ENCODE data around the gene GPR39.

The GPR39 gene

GRCh38 chr2:132468821-132469675, 52.4 kb downstream of the GPR39 start:
- Histone ChIP-seq H3K79me1 (ENCODE audit: low read length) (no peaks in the 10 kb centered on the region), H2AK5ac (ENCODE audit: low read length) (no peak overlapping the region), H3K36me3 (ENCODE audit: control insufficient read depth in 1 of 2, insufficient read depth in 2 of 2, low read length in 2 of 2) (no peaks in the 10 kb centered on the region), H3K79me2 (ENCODE audit: control insufficient read depth, insufficient read depth, low read length, poor library complexity) (no peaks in the 10 kb centered on the region), H3K9ac (ENCODE audit: low read length) (no peak overlapping the region), H3K27me3 (ENCODE audit: insufficient read depth, low read length) (no peaks in the 10 kb centered on the region), H4K12ac (ENCODE audit: low read depth, low read length) (no peak overlapping the region), H3K14ac (ENCODE audit: low read length) (no peak overlapping the region), H2AFZ (ENCODE audit: insufficient read depth, low read length, poor library complexity) (no peak overlapping the region), H3K27ac (ENCODE audit: low read depth, low read length) (no peak overlapping the region), H3K4me1 (ENCODE audit: control insufficient read depth in 1 of 2, insufficient read depth in 2 of 2, low read length in 2 of 2) (no peaks in the 10 kb centered on the region), H3K4me3 (ENCODE audit: low read depth, low read length) (no peak overlapping the region), H3K4me2 (ENCODE audit: low read length) (no peak overlapping the region), H4K91ac (ENCODE audit: low read depth, low read length) (no peak overlapping the region), H3K18ac (ENCODE audit: low read length) (no peak overlapping the region), H3K4ac (ENCODE audit: low read depth, low read length) (no peak overlapping the region), H2BK120ac (ENCODE audit: insufficient read depth, low read length, poor library complexity) (no peak overlapping the region), H3K9me3 (ENCODE audit: insufficient read depth, low read depth, low read length) (peaks cover 15% of the 10 kb centered on the region), H2BK5ac (ENCODE audit: low read depth, low read length, poor library complexity) (no peak overlapping the region), H3K23ac (ENCODE audit: low read length) (no peak overlapping the region), H4K8ac (ENCODE audit: low read depth, low read length) (no peak overlapping the region), H2BK12ac (ENCODE audit: low read length) (no peak overlapping the region)
- no peak for DNase-seq
- WGBS (ENCODE audit: extremely low coverage, insufficient coverage, insufficient read length), result no CpG with 5 or more reads among the region's 9 CpGs

GRCh38 chr2:132470746-132471145, 54.1 kb downstream of the GPR39 start:
- no peak overlapping the region for H2BK5ac ChIP-seq (ENCODE audit: low read depth, low read length, poor library complexity)
- H3K9ac ChIP-seq (ENCODE audit: low read length), result no peak overlapping the region
- H3K18ac ChIP-seq (ENCODE audit: low read length), result no peak overlapping the region
- H3K36me3 ChIP-seq (ENCODE audit: control insufficient read depth in 1 of 2, insufficient read depth in 2 of 2, low read length in 2 of 2), result no peaks in the 10 kb centered on the region
- no CpG with 5 or more reads among the region's 2 CpGs for WGBS (ENCODE audit: extremely low coverage, insufficient coverage, insufficient read length)
- H4K12ac ChIP-seq (ENCODE audit: low read depth, low read length), result no peak overlapping the region
- H4K8ac ChIP-seq (ENCODE audit: low read depth, low read length), result no peak overlapping the region
- no peak overlapping the region for H4K91ac ChIP-seq (ENCODE audit: low read depth, low read length)
- H2BK12ac ChIP-seq (ENCODE audit: low read length), result no peak overlapping the region
- H3K27ac ChIP-seq (ENCODE audit: low read depth, low read length), result no peak overlapping the region
- no peak overlapping the region for H3K14ac ChIP-seq (ENCODE audit: low read length)
- H3K79me1 ChIP-seq (ENCODE audit: low read length), result no peaks in the 10 kb centered on the region
- no peak overlapping the region for H2AK5ac ChIP-seq (ENCODE audit: low read length)
- H2AFZ ChIP-seq (ENCODE audit: insufficient read depth, low read length, poor library complexity), result no peak overlapping the region
- DNase-seq, result no peak
- no peak overlapping the region for H2BK120ac ChIP-seq (ENCODE audit: insufficient read depth, low read length, poor library complexity)
- H3K9me3 ChIP-seq (ENCODE audit: insufficient read depth, low read depth, low read length), result peaks cover 18% of the 10 kb centered on the region
- no peaks in the 10 kb centered on the region for H3K4me1 ChIP-seq (ENCODE audit: control insufficient read depth in 1 of 2, insufficient read depth in 2 of 2, low read length in 2 of 2)
- no peak overlapping the region for H3K4me2 ChIP-seq (ENCODE audit: low read length)
- no peaks in the 10 kb centered on the region for H3K79me2 ChIP-seq (ENCODE audit: control insufficient read depth, insufficient read depth, low read length, poor library complexity)
- H3K23ac ChIP-seq (ENCODE audit: low read length), result no peak overlapping the region
- no peak overlapping the region for H3K4me3 ChIP-seq (ENCODE audit: low read depth, low read length)
- no peaks in the 10 kb centered on the region for H3K27me3 ChIP-seq (ENCODE audit: insufficient read depth, low read length)
- no peak overlapping the region for H3K4ac ChIP-seq (ENCODE audit: low read depth, low read length)

GRCh38 chr2:132473174-132473883, 56.7 kb downstream of the GPR39 start:
- no peak overlapping the region for H2BK12ac ChIP-seq (ENCODE audit: low read length)
- H2BK120ac ChIP-seq (ENCODE audit: insufficient read depth, low read length, poor library complexity), result no peak overlapping the region
- no peak overlapping the region for H4K8ac ChIP-seq (ENCODE audit: low read depth, low read length)
- no peak overlapping the region for H3K4ac ChIP-seq (ENCODE audit: low read depth, low read length)
- no peak overlapping the region for H3K9ac ChIP-seq (ENCODE audit: low read length)
- no peak for DNase-seq
- no CpG with 5 or more reads among the region's 2 CpGs for WGBS (ENCODE audit: extremely low coverage, insufficient coverage, insufficient read length)
- H3K27ac ChIP-seq (ENCODE audit: low read depth, low read length), result no peak overlapping the region
- H3K79me2 ChIP-seq (ENCODE audit: control insufficient read depth, insufficient read depth, low read length, poor library complexity), result no peaks in the 10 kb centered on the region
- H4K91ac ChIP-seq (ENCODE audit: low read depth, low read length), result no peak overlapping the region
- H2AK5ac ChIP-seq (ENCODE audit: low read length), result no peak overlapping the region
- H4K12ac ChIP-seq (ENCODE audit: low read depth, low read length), result no peak overlapping the region
- H3K18ac ChIP-seq (ENCODE audit: low read length), result no peak overlapping the region
- no peaks in the 10 kb centered on the region for H3K27me3 ChIP-seq (ENCODE audit: insufficient read depth, low read length)
- H3K4me3 ChIP-seq (ENCODE audit: low read depth, low read length), result no peak overlapping the region
- H3K23ac ChIP-seq (ENCODE audit: low read length), result no peak overlapping the region
- no peak overlapping the region for H3K4me2 ChIP-seq (ENCODE audit: low read length)
- H2BK5ac ChIP-seq (ENCODE audit: low read depth, low read length, poor library complexity), result no peak overlapping the region
- peaks cover 13% of the 10 kb centered on the region for H3K9me3 ChIP-seq (ENCODE audit: insufficient read depth, low read depth, low read length)
- H2AFZ ChIP-seq (ENCODE audit: insufficient read depth, low read length, poor library complexity), result no peak overlapping the region
- no peaks in the 10 kb centered on the region for H3K4me1 ChIP-seq (ENCODE audit: control insufficient read depth in 1 of 2, insufficient read depth in 2 of 2, low read length in 2 of 2)
- no peak overlapping the region for H3K14ac ChIP-seq (ENCODE audit: low read length)
- H3K36me3 ChIP-seq (ENCODE audit: control insufficient read depth in 1 of 2, insufficient read depth in 2 of 2, low read length in 2 of 2), result no peaks in the 10 kb centered on the region
- no peaks in the 10 kb centered on the region for H3K79me1 ChIP-seq (ENCODE audit: low read length)

GRCh38 chr2:132475615-132476014, 59.0 kb downstream of the GPR39 start:
- H2BK12ac ChIP-seq (ENCODE audit: low read length), result no peak overlapping the region
- no peaks in the 10 kb centered on the region for H3K79me2 ChIP-seq (ENCODE audit: control insufficient read depth, insufficient read depth, low read length, poor library complexity)
- no peak overlapping the region for H2BK5ac ChIP-seq (ENCODE audit: low read depth, low read length, poor library complexity)
- no peak for DNase-seq
- H3K4me3 ChIP-seq (ENCODE audit: low read depth, low read length), result no peak overlapping the region
- H3K23ac ChIP-seq (ENCODE audit: low read length), result no peak overlapping the region
- H4K8ac ChIP-seq (ENCODE audit: low read depth, low read length), result no peak overlapping the region
- no peak overlapping the region for H4K91ac ChIP-seq (ENCODE audit: low read depth, low read length)
- no peaks in the 10 kb centered on the region for H3K27me3 ChIP-seq (ENCODE audit: insufficient read depth, low read length)
- H3K36me3 ChIP-seq (ENCODE audit: control insufficient read depth in 1 of 2, insufficient read depth in 2 of 2, low read length in 2 of 2), result no peaks in the 10 kb centered on the region
- no peak overlapping the region for H2BK120ac ChIP-seq (ENCODE audit: insufficient read depth, low read length, poor library complexity)
- H3K4me2 ChIP-seq (ENCODE audit: low read length), result no peak overlapping the region
- H3K27ac ChIP-seq (ENCODE audit: low read depth, low read length), result no peak overlapping the region
- no peak overlapping the region for H4K12ac ChIP-seq (ENCODE audit: low read depth, low read length)
- no peak overlapping the region for H2AK5ac ChIP-seq (ENCODE audit: low read length)
- H3K9me3 ChIP-seq (ENCODE audit: insufficient read depth, low read depth, low read length), result peaks cover 3% of the 10 kb centered on the region
- no peak overlapping the region for H3K4ac ChIP-seq (ENCODE audit: low read depth, low read length)
- no peak overlapping the region for H3K9ac ChIP-seq (ENCODE audit: low read length)
- H3K4me1 ChIP-seq (ENCODE audit: control insufficient read depth in 1 of 2, insufficient read depth in 2 of 2, low read length in 2 of 2), result no peaks in the 10 kb centered on the region
- no peaks in the 10 kb centered on the region for H3K79me1 ChIP-seq (ENCODE audit: low read length)
- no peak overlapping the region for H3K14ac ChIP-seq (ENCODE audit: low read length)
- H3K18ac ChIP-seq (ENCODE audit: low read length), result no peak overlapping the region
- no CpG with 5 or more reads among the region's 2 CpGs for WGBS (ENCODE audit: extremely low coverage, insufficient coverage, insufficient read length)
- H2AFZ ChIP-seq (ENCODE audit: insufficient read depth, low read length, poor library complexity), result no peak overlapping the region

Data from trophoblast cell (in vitro differentiated cells and primary cell).